ENCODE data around the gene LGALS7.

GRCh38 chr19:38740932-38741331, 32.4 kb downstream of the LGALS7 start:
- no peak for TF ChIP-seq FOS (IDR thresholded peaks at IDR 0.05; ENCODE audit: low read depth, low read length)
- no peak for TF ChIP-seq CTCF (conservative IDR thresholded peaks at IDR 0.05; ENCODE audit: low read depth, low read length)
- TF ChIP-seq SMC3 (IDR thresholded peaks at IDR 0.05; ENCODE audit: low read depth, low read length): no peak
- TF ChIP-seq POLR2A (IDR thresholded peaks at IDR 0.05; ENCODE audit: low read depth, low read length): no peak
- no peak for TF ChIP-seq MAZ (IDR thresholded peaks at IDR 0.05; ENCODE audit: borderline replicate concordance, low read depth, low read length)
